GM23248 (cell line): ENCODE measurements around the gene EPG5. TPM values are rescaled to one million over a fixed set of nuclear protein-coding genes. Genes with fewer than 3 reads are reported as not detected.

Experiments
- DNase-seq: peaks from one replicate; pipeline ENCODE4 v3.0.0-alpha.2; 2015
- H2AFZ ChIP-seq: fragments of 200-600 bp; sonication (generic); 2 replicates; pipeline ENCODE4 v1.6.1; 2016; ENCODE audit warnings: antibody characterized with exemption
- H3F3A ChIP-seq: fragments of 200-600 bp; sonication (generic); 2 replicates; pipeline ENCODE4 v1.6.1; 2016; ENCODE audit warnings: mild to moderate bottlenecking, antibody characterized with exemption, mixed run types; ENCODE audit not compliant: insufficient read depth
- H3K27ac ChIP-seq: fragments of 200-600 bp; sonication (generic); 2 replicates; pipeline ENCODE4 v1.5.1; 2016; ENCODE audit warnings: mild to moderate bottlenecking
- H3K27me3 ChIP-seq: fragments of 200-600 bp; sonication (generic); replicated peaks from 2 replicates; pipeline ENCODE4 v1.6.1; 2016; ENCODE audit warnings: mild to moderate bottlenecking; ENCODE audit not compliant: insufficient read depth
- H3K36me3 ChIP-seq: fragments of 200-600 bp; sonication (generic); 2 replicates; pipeline ENCODE4 v1.6.1; 2016; ENCODE audit warnings: low read depth, mild to moderate bottlenecking
- H3K4me1 ChIP-seq: fragments of 200-600 bp; sonication (generic); 2 replicates; pipeline ENCODE4 v1.6.1; 2016; ENCODE audit warnings: mild to moderate bottlenecking; ENCODE audit not compliant: insufficient read depth
- H3K4me2 ChIP-seq: fragments of 200-600 bp; sonication (generic); one replicate; pipeline ENCODE4 v1.6.1; 2016; ENCODE audit warnings: mild to moderate bottlenecking; ENCODE audit not compliant: unreplicated experiment
- H3K4me3 ChIP-seq: fragments of 200-600 bp; sonication (generic); 2 replicates; pipeline ENCODE4 v1.5.1; 2016; ENCODE audit warnings: mild to moderate bottlenecking
- H3K79me2 ChIP-seq: fragments of 200-600 bp; sonication (generic); 2 replicates; pipeline ENCODE4 v1.6.1; 2016; ENCODE audit warnings: mild to moderate bottlenecking; ENCODE audit not compliant: insufficient read depth
- H3K9ac ChIP-seq: fragments of 200-600 bp; sonication (generic); 2 replicates; pipeline ENCODE4 v1.6.1; 2016; ENCODE audit warnings: mild to moderate bottlenecking
- H3K9me2 ChIP-seq: fragments of 200-600 bp; sonication (generic); 2 replicates; pipeline ENCODE4 v1.6.1; 2016; ENCODE audit warnings: mixed run types, mild to moderate bottlenecking, moderate library complexity; ENCODE audit not compliant: insufficient read depth
- H3K9me3 ChIP-seq: fragments of 200-600 bp; sonication (generic); one replicate; pipeline ENCODE4 v1.6.1; 2017; ENCODE audit warnings: low read depth
- H4K20me1 ChIP-seq: fragments of 200-600 bp; sonication (generic); 2 replicates; pipeline ENCODE4 v1.6.0; 2016; ENCODE audit not compliant: insufficient read depth
- EZH2 ChIP-seq: fragments of 200-600 bp; sonication (generic); IDR thresholded peaks from 2 replicates; pipeline ENCODE4 v1.6.1; 2018; ENCODE audit warnings: antibody characterized with exemption, mild to moderate bottlenecking; ENCODE audit not compliant: insufficient read depth, poor library complexity, severe bottlenecking
- EZH2phosphoT487 ChIP-seq: fragments of 200-600 bp; sonication (generic); IDR thresholded peaks from 2 replicates; pipeline ENCODE4 v1.6.1; 2018; ENCODE audit warnings: antibody characterized with exemption, moderate library complexity, mild to moderate bottlenecking, low read depth; ENCODE audit not compliant: insufficient read depth
- WGBS, 2 experiments: methylation state at CpG; one replicate each; pipeline ENCODE4 v1.1.6; 2015 to 2017; ENCODE audit warnings: low lambda C conversion rate in 2 of 2, low coverage in 1 of 2; ENCODE audit errors: missing lambda C conversion rate in 2 of 2; 5-methylcytosine and 5-hydroxymethylcytosine counted together
- in situ Hi-C: fragments of 300-500 bp; cut with MboI; formaldehyde crosslinking; loops from 2 replicates; pipeline ENCODE4 v1.15.0; 2020
- polyA plus RNA-seq: library from polyadenylated mRNA; unstranded; fragments of >200 nt; fragmentation: Nextera tagmentation; extraction: Ambion mirVana; gene quantifications from 2 replicates; pipeline ENCODE4 v1.2.1, GENCODE V29; 2016
- total RNA-seq: library from RNA; depleted of rRNA; stranded (reverse); fragments of >200 nt; shearing (Covaris generic); gene quantifications from 2 replicates; pipeline ENCODE4 v1.2.3, GENCODE V29; 2014

The EPG5 gene
- total and polyA plus RNA-seq, 2 experiments from 2014 or later, result 22.0 to 77.7 TPM

- WGBS, 2 experiments, result 96 to 99% methylated on average over 4 of the region's 4 CpGs
- peaks cover 96% of the 10 kb centered on the region for H3K36me3 ChIP-seq
- in situ Hi-C loops, result no loop called here
These were observed 106.6 kb downstream of the EPG5 start for GRCh38 chr18:45860492-45860891.

GRCh38 chr18:45859334-45859733 lies 107.8 kb downstream of the EPG5 start:
- in situ Hi-C loops, result no loop called here
- no peak overlapping the region for H3K9ac ChIP-seq
- H2AFZ ChIP-seq, result no peak overlapping the region
- 100% methylated on average over 3 of the region's 3 CpGs for WGBS, 2 experiments
- H3K36me3 ChIP-seq, result peaks cover 96% of the 10 kb centered on the region
- peaks cover 7% of the 10 kb centered on the region; the same call in 1 of the 2 replicates for H3F3A ChIP-seq
- H3K9me3 ChIP-seq, result no peaks in the 10 kb centered on the region
- no peaks in the 10 kb centered on the region for H3K9me2 ChIP-seq
- no peak for DNase-seq
- no peaks in the 10 kb centered on the region for H3K27me3 ChIP-seq
- TF ChIP-seq EZH2 (no peak), EZH2phosphoT487 (no peak)
- no peaks in the 10 kb centered on the region for H4K20me1 ChIP-seq
- H3K4me2 ChIP-seq, result no peak overlapping the region
- H3K4me1 ChIP-seq, result 0 out of 2 replicates have a peak, but pooled peaks cover 3% of the 10 kb centered on the region
- no peaks in the 10 kb centered on the region for H3K79me2 ChIP-seq
- no peak overlapping the region for H3K27ac ChIP-seq
- H3K4me3 ChIP-seq, result no peak overlapping the region

More at GRCh38 chr18:45860492-45860891, 106.6 kb downstream of the EPG5 start:
- Histone ChIP-seq H2AFZ (no peak overlapping the region), H4K20me1 (no peaks in the 10 kb centered on the region), H3K4me1 (0 out of 2 replicates have a peak, but pooled peaks cover 3% of the 10 kb centered on the region), H3K9me2 (no peaks in the 10 kb centered on the region), H3K27me3 (no peaks in the 10 kb centered on the region), H3F3A (peaks cover 7% of the 10 kb centered on the region; the same call in 1 of the 2 replicates), H3K4me3 (no peak overlapping the region), H3K79me2 (no peaks in the 10 kb centered on the region), H3K27ac (no peak overlapping the region), H3K9ac (no peak overlapping the region), H3K9me3 (no peaks in the 10 kb centered on the region), H3K4me2 (no peak overlapping the region)
- TF ChIP-seq EZH2, result no peak
- no peak for TF ChIP-seq EZH2phosphoT487
- no peak for DNase-seq

DNA sequence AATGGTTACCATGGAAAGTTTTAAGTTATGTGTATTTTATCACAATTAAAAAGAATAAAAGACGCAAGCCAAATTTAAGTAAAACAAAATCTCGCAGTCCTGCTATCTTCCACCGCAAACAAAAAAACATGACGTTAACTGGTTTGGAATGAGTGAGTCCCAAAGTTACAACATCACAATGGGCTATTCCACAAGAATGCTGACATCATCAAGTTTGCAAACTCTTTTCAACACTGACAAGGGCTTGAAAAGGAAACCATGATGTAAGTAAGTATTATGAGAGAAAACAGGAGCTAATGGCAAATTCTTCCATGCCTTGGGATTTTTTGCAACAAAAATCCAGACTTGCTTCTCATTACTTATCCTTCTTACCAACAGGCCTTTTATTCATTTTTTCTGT lies 110.6 kb downstream of the EPG5 start:
- H3K4me1 ChIP-seq, result 0 out of 2 replicates have a peak, but pooled peaks cover 3% of the 10 kb centered on the region
- H3K9me3 ChIP-seq, result no peaks in the 10 kb centered on the region
- no peak overlapping the region for H2AFZ ChIP-seq
- 86 to 87% methylated on average over 4 of the region's 4 CpGs for WGBS, 2 experiments
- H3K4me3 ChIP-seq, result no peak overlapping the region
- 0 out of 2 replicates have a peak, but pooled peaks cover 3% of the 10 kb centered on the region for H3K79me2 ChIP-seq
- no peak overlapping the region for H3K9ac ChIP-seq
- no peaks in the 10 kb centered on the region for H3K27me3 ChIP-seq
- no peaks in the 10 kb centered on the region for H3K9me2 ChIP-seq
- TF ChIP-seq EZH2 (no peak), EZH2phosphoT487 (no peak)
- H3K4me2 ChIP-seq, result no peak overlapping the region
- H3K27ac ChIP-seq, result peak overlapping the region; percentile 26; the same call in 1 of the 2 replicates
- peaks cover 8% of the 10 kb centered on the region; the same call in 1 of the 2 replicates for H3F3A ChIP-seq
- peak; percentile 77 for DNase-seq
- no peaks in the 10 kb centered on the region for H4K20me1 ChIP-seq
- H3K36me3 ChIP-seq, result peaks cover 95% of the 10 kb centered on the region
- in situ Hi-C loops, result no loop called here

DNA sequence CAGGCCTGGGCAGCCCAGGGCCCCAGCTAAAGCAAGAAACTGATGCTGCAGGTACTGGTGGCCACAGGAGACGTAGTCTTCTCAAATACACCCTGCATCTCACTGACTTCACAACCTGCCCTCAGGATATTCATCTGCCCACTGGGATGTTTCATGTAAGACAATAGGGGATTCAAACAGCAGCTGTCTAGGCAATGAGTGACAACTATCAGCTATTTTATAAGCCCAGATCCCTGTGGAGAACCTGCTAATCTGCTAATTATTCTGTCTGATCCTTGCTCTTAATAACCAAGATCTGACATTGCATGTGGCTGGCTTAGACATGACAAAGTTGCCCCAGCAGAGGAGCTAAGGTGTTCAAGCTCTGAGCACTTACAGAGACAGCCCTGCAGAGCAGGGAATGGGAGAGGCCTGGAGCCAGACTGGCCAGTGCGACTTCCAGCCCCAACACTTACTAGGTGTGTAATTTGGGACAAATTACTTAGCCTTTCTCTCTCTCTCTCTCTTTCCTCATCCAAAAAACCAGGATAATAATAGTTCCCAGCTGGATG lies 113.0 kb downstream of the EPG5 start:
- H3F3A ChIP-seq, result peaks cover 6% of the 10 kb centered on the region; the same call in 1 of the 2 replicates
- H3K9ac ChIP-seq, result no peak overlapping the region
- no peaks in the 10 kb centered on the region for H4K20me1 ChIP-seq
- H3K27ac ChIP-seq, result no peak overlapping the region
- no peak overlapping the region for H3K4me3 ChIP-seq
- DNase-seq, result no peak
- H3K36me3 ChIP-seq, result peaks cover 89% of the 10 kb centered on the region
- 0 out of 2 replicates have a peak, but pooled peaks cover 3% of the 10 kb centered on the region for H3K4me1 ChIP-seq
- no peaks in the 10 kb centered on the region for H3K9me2 ChIP-seq
- TF ChIP-seq EZH2phosphoT487, result no peak
- no peak for TF ChIP-seq EZH2
- WGBS, 2 experiments, result 92 to 96% methylated on average over 2 of the region's 2 CpGs
- no peaks in the 10 kb centered on the region for H3K27me3 ChIP-seq
- H3K9me3 ChIP-seq, result no peaks in the 10 kb centered on the region
- H3K79me2 ChIP-seq, result 0 out of 2 replicates have a peak, but pooled peaks cover 3% of the 10 kb centered on the region
- H3K4me2 ChIP-seq, result no peak overlapping the region
- in situ Hi-C loops, result no loop called here
- no peak overlapping the region for H2AFZ ChIP-seq
